ENCODE results near the gene MLST8.
"Not testable (repeated sequence)": the region's sequence is repeated elsewhere in the genome, so short reads cannot be mapped to it uniquely, and the experiment has no call there.

MLST8 gene

GRCh38 chr16:2237493-2238149, 32.4 kb downstream of the MLST8 start:
- Histone ChIP-seq H4K20me1 (ENCODE audit: insufficient read depth) (no peaks in the 10 kb centered on the region), H3K36me3 (ENCODE audit: insufficient read depth) (0 out of 2 replicates have a peak, but pooled peaks cover 4% of the 10 kb centered on the region), H3K4me3 (IDR thresholded peaks at IDR 0.05; ENCODE audit: insufficient read depth, low read depth, low read length) (no peak overlapping the region), H3K27me3 (ENCODE audit: insufficient read depth, low read depth) (no peaks in the 10 kb centered on the region), H3K9ac (no peak overlapping the region), H3K4me2 (no peak overlapping the region), H2AFZ (ENCODE audit: low read depth) (no peak overlapping the region), H3K4me1 (ENCODE audit: low read depth, poor library complexity, severe bottlenecking) (no peaks in the 10 kb centered on the region), H3K79me2 (ENCODE audit: insufficient read depth, low read depth) (no peaks in the 10 kb centered on the region), H3K27ac (no peak overlapping the region)
- TF ChIP-seq, protein P1, sequence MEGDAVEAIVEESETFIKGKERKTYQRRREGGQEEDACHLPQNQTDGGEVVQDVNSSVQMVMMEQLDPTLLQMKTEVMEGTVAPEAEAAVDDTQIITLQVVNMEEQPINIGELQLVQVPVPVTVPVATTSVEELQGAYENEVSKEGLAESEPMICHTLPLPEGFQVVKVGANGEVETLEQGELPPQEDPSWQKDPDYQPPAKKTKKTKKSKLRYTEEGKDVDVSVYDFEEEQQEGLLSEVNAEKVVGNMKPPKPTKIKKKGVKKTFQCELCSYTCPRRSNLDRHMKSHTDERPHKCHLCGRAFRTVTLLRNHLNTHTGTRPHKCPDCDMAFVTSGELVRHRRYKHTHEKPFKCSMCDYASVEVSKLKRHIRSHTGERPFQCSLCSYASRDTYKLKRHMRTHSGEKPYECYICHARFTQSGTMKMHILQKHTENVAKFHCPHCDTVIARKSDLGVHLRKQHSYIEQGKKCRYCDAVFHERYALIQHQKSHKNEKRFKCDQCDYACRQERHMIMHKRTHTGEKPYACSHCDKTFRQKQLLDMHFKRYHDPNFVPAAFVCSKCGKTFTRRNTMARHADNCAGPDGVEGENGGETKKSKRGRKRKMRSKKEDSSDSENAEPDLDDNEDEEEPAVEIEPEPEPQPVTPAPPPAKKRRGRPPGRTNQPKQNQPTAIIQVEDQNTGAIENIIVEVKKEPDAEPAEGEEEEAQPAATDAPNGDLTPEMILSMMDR (conservative IDR thresholded peaks at IDR 0.05; ENCODE audit: low read depth, low read length), result no peak

- Histone ChIP-seq H3K9ac (no peak overlapping the region), H2AFZ (ENCODE audit: low read depth) (no peak overlapping the region), H3K4me1 (ENCODE audit: low read depth, poor library complexity, severe bottlenecking) (no peaks in the 10 kb centered on the region), H3K27me3 (ENCODE audit: insufficient read depth, low read depth) (no peaks in the 10 kb centered on the region), H3K36me3 (ENCODE audit: insufficient read depth) (0 out of 2 replicates have a peak, but pooled peaks cover 4% of the 10 kb centered on the region), H3K4me3 (IDR thresholded peaks at IDR 0.05; ENCODE audit: insufficient read depth, low read depth, low read length) (no peak overlapping the region), H3K79me2 (ENCODE audit: insufficient read depth, low read depth) (no peaks in the 10 kb centered on the region), H3K4me2 (no peak overlapping the region), H4K20me1 (ENCODE audit: insufficient read depth) (no peaks in the 10 kb centered on the region), H3K27ac (no peak overlapping the region)
- TF ChIP-seq, protein P1 (conservative IDR thresholded peaks at IDR 0.05; ENCODE audit: low read depth, low read length), result no peak
Measured at GRCh38 chr16:2238150-2238837, 33.0 kb downstream of the MLST8 start.

DNA sequence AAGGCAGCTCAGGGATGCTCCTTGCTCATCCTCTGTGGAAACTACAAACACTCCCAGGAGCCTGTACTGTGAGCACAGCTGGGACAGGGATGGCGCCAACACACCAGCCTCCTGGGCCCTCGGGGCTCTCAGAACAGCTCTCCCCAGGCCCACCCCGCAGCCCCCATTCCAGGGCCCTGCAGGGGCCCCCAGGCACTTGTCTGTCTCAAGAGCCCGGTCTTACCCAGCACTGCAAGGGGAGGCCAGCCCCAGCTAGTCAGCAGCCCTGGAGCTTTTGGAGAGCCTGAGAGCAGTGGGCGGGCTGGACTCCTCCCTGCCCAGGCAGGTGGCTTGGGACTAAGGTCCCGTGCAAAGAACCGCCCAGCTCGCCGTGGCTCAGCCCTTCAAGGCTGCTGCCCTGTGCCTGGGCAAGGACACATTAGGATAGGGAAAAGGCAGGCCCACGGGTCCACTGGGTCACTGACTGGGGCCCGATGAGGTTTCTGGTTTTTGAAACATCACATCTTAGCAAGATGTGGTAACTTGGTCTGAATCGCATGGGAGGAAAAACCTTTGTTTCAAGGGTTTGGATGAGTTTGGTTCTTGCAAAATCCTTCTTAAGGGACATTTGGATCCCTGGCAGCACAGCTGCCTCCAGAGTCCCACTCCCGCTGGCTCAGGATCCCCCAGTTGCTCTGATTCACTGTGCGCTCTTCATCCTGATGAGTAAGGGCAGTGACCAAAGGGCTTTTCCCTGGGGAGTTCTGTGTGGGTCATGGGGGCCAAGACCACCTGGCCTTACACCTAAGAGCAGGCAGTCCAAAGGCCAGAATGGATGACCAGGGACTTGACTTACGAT, 33.8 kb downstream of the MLST8 start:
- Histone ChIP-seq H3K4me3 (IDR thresholded peaks at IDR 0.05; ENCODE audit: insufficient read depth, low read depth, low read length) (no peak overlapping the region), H2AFZ (ENCODE audit: low read depth) (no peak overlapping the region), H3K27ac (no peak overlapping the region), H3K27me3 (ENCODE audit: insufficient read depth, low read depth) (no peaks in the 10 kb centered on the region), H3K4me2 (no peak overlapping the region), H3K4me1 (ENCODE audit: low read depth, poor library complexity, severe bottlenecking) (no peaks in the 10 kb centered on the region), H3K9ac (no peak overlapping the region), H3K36me3 (ENCODE audit: insufficient read depth) (0 out of 2 replicates have a peak, but pooled peaks cover 4% of the 10 kb centered on the region), H3K79me2 (ENCODE audit: insufficient read depth, low read depth) (no peaks in the 10 kb centered on the region), H4K20me1 (ENCODE audit: insufficient read depth) (no peaks in the 10 kb centered on the region)
- TF ChIP-seq, protein P1 (conservative IDR thresholded peaks at IDR 0.05; ENCODE audit: low read depth, low read length), result no peak

DNA sequence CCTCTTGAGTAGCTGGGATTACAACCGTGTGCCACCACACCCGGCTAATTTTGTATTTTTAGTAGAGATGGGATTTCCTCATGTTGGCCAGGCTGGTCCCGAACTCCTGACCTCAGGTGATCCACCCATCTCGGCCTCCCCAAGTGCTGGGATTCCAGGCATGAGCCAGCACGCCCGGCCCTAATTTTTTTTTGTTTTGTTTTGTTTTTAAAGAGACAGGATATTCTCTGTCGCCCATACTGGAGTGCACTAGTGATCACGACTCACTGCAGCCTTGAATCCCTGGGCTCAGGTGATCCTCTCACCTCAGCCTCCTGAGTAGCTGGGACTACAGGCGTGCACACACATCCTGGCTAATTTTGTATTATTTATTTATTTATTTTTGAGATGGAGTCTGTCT, 35.1 kb downstream of the MLST8 start:
- H3K4me1 ChIP-seq (ENCODE audit: low read depth, poor library complexity, severe bottlenecking); H3K27me3 ChIP-seq (ENCODE audit: insufficient read depth, low read depth); H2AFZ ChIP-seq (ENCODE audit: low read depth); H3K9ac ChIP-seq; H4K20me1 ChIP-seq (ENCODE audit: insufficient read depth); H3K4me2 ChIP-seq; H3K27ac ChIP-seq; H3K79me2 ChIP-seq (ENCODE audit: insufficient read depth, low read depth); H3K36me3 ChIP-seq (ENCODE audit: insufficient read depth); H3K4me3 ChIP-seq (IDR thresholded peaks at IDR 0.05; ENCODE audit: insufficient read depth, low read depth, low read length): not testable (repeated sequence)

Measured in KMS-11 (cell line).